HUES6 (cell line): ENCODE measurements around the gene SIN3B.

Experiments
- H3K27ac ChIP-seq: 2 replicates; pipeline ENCODE4 v1.7.0; 2013; ENCODE audit warnings: low read depth, mild to moderate bottlenecking, low read length, inconsistent platforms
- H3K27me3 ChIP-seq: 2 replicates; pipeline ENCODE4 v1.6.1; 2013; ENCODE audit warnings: low read length; ENCODE audit not compliant: control insufficient read depth, insufficient read depth
- H3K36me3 ChIP-seq: 2 replicates; pipeline ENCODE4 v1.6.1; 2013; ENCODE audit warnings: low read length; ENCODE audit not compliant: control insufficient read depth, insufficient read depth
- H3K4me1 ChIP-seq: 2 replicates; pipeline ENCODE4 v1.6.1; 2013; ENCODE audit warnings: low read length; ENCODE audit not compliant: control insufficient read depth, insufficient read depth
- H3K4me3 ChIP-seq: 2 replicates; pipeline ENCODE4 v1.5.1; 2013; ENCODE audit warnings: low read depth, low read length
- H3K9ac ChIP-seq: one replicate; pipeline ENCODE4 v1.6.1; 2013; ENCODE audit warnings: mild to moderate bottlenecking, low read length
- H3K9me3 ChIP-seq: 2 replicates; pipeline ENCODE4 v1.6.1; 2013; ENCODE audit warnings: low read depth, low read length; ENCODE audit not compliant: control insufficient read depth, insufficient read depth

Gene SIN3B

GRCh38 chr19:16829010-16829821, at the start of gene SIN3B:
Gene SIN3B, plus strand, starts transcription at chr19:16829398. Its CDS starts 23 bp downstream, at chr19:16829421.
- Histone ChIP-seq H3K9ac (peak within 1 kb of the TSS; percentile 83), H3K27me3 (no peaks in the 10 kb centered on the region), H3K27ac (peak within 1 kb of the TSS; percentile 68; the same call in 1 of the 2 replicates), H3K4me1 (peaks cover 23% of the 10 kb centered on the region), H3K4me3 (peak within 1 kb of the TSS; percentile 92), H3K9me3 (no peaks in the 10 kb centered on the region), H3K36me3 (peaks cover 35% of the 10 kb centered on the region)

GRCh38 chr19:16779539-16780163, 49.5 kb upstream of the SIN3B start:
- H3K9me3 ChIP-seq = no peaks in the 10 kb centered on the region
- no peaks in the 10 kb centered on the region for H3K4me1 ChIP-seq
- H3K27ac ChIP-seq = no peak overlapping the region
- H3K27me3 ChIP-seq = no peaks in the 10 kb centered on the region
- H3K36me3 ChIP-seq = no peaks in the 10 kb centered on the region
- no peak overlapping the region for H3K4me3 ChIP-seq
- no peak overlapping the region for H3K9ac ChIP-seq

GRCh38 chr19:16782719-16783118, 46.5 kb upstream of the SIN3B start:
- no peaks in the 10 kb centered on the region for H3K4me1 ChIP-seq
- no peaks in the 10 kb centered on the region for H3K27me3 ChIP-seq
- H3K4me3 ChIP-seq = no peak overlapping the region
- no peaks in the 10 kb centered on the region for H3K36me3 ChIP-seq
- H3K9me3 ChIP-seq = no peaks in the 10 kb centered on the region
- H3K9ac ChIP-seq = no peak overlapping the region
- H3K27ac ChIP-seq = no peak overlapping the region

GRCh38 chr19:16788479-16788878, 40.7 kb upstream of the SIN3B start:
- H3K27ac ChIP-seq = no peak overlapping the region
- no peaks in the 10 kb centered on the region for H3K27me3 ChIP-seq
- no peak overlapping the region for H3K9ac ChIP-seq
- H3K9me3 ChIP-seq = peaks cover 23% of the 10 kb centered on the region
- no peaks in the 10 kb centered on the region for H3K4me1 ChIP-seq
- no peak overlapping the region for H3K4me3 ChIP-seq
- H3K36me3 ChIP-seq = no peaks in the 10 kb centered on the region

- H3K4me3 ChIP-seq = no peak overlapping the region
- H3K27me3 ChIP-seq = no peaks in the 10 kb centered on the region
- no peaks in the 10 kb centered on the region for H3K4me1 ChIP-seq
- no peak overlapping the region for H3K9ac ChIP-seq
- no peaks in the 10 kb centered on the region for H3K36me3 ChIP-seq
- no peak overlapping the region for H3K27ac ChIP-seq
- H3K9me3 ChIP-seq = peaks cover 23% of the 10 kb centered on the region
Measured at GRCh38 chr19:16789238-16789637, 40.0 kb upstream of the SIN3B start.

GRCh38 chr19:16790051-16790450, 39.1 kb upstream of the SIN3B start:
- H3K27me3 ChIP-seq = no peaks in the 10 kb centered on the region
- H3K4me3 ChIP-seq = no peak overlapping the region
- no peak overlapping the region for H3K27ac ChIP-seq
- H3K9me3 ChIP-seq = peaks cover 28% of the 10 kb centered on the region
- no peaks in the 10 kb centered on the region for H3K36me3 ChIP-seq
- no peaks in the 10 kb centered on the region for H3K4me1 ChIP-seq
- no peak overlapping the region for H3K9ac ChIP-seq

- H3K9ac ChIP-seq = no peak overlapping the region
Measured at GRCh38 chr19:16791942-16792341, 37.3 kb upstream of the SIN3B start.

GRCh38 chr19:16794456-16795441, 34.4 kb upstream of the SIN3B start:
- H3K27me3 ChIP-seq = no peaks in the 10 kb centered on the region
- H3K4me3 ChIP-seq = no peak overlapping the region
- no peaks in the 10 kb centered on the region for H3K4me1 ChIP-seq
- H3K9me3 ChIP-seq = peaks cover 27% of the 10 kb centered on the region
- H3K27ac ChIP-seq = no peak overlapping the region
- H3K9ac ChIP-seq = no peak overlapping the region
- no peaks in the 10 kb centered on the region for H3K36me3 ChIP-seq

More at GRCh38 chr19:16791942-16792341, 37.3 kb upstream of the SIN3B start:
- Histone ChIP-seq H3K36me3 (no peaks in the 10 kb centered on the region), H3K4me3 (no peak overlapping the region), H3K4me1 (no peaks in the 10 kb centered on the region), H3K27ac (no peak overlapping the region), H3K27me3 (no peaks in the 10 kb centered on the region), H3K9me3 (peaks cover 39% of the 10 kb centered on the region)

- no peaks in the 10 kb centered on the region for H3K36me3 ChIP-seq
- H3K4me3 ChIP-seq = no peak overlapping the region
Measured at GRCh38 chr19:16795731-16796130, 33.5 kb upstream of the SIN3B start.

GRCh38 chr19:16797876-16798275, 31.3 kb upstream of the SIN3B start:
- Histone ChIP-seq H3K9me3 (peaks cover 16% of the 10 kb centered on the region), H3K36me3 (no peaks in the 10 kb centered on the region), H3K27ac (no peak overlapping the region), H3K4me3 (no peak overlapping the region), H3K27me3 (no peaks in the 10 kb centered on the region), H3K4me1 (no peaks in the 10 kb centered on the region), H3K9ac (no peak overlapping the region)

More at GRCh38 chr19:16795731-16796130, 33.5 kb upstream of the SIN3B start:
- Histone ChIP-seq H3K27me3 (no peaks in the 10 kb centered on the region), H3K9me3 (peaks cover 21% of the 10 kb centered on the region), H3K9ac (no peak overlapping the region), H3K27ac (no peak overlapping the region), H3K4me1 (no peaks in the 10 kb centered on the region)
